NCI-H460 (cell line): ENCODE data around the gene CD226. TPM values are rescaled to one million over a fixed set of nuclear protein-coding genes. Genes with fewer than 3 reads are reported as not detected.
A peak's percentile ranks its signal among the peaks of the same experiment; 100 is the strongest.
"Not testable (repeated sequence)": the region's sequence is repeated elsewhere in the genome, so short reads cannot be mapped to it uniquely, and the experiment has no call there.

Experiments used
- DNase-seq: peaks from one replicate; pipeline ENCODE4 v3.0.0-alpha.2; 2016; ENCODE audit warnings: low read depth; ENCODE audit errors: extremely low read depth
- total RNA-seq: library from RNA; depleted of rRNA; stranded (reverse); fragments of >200 nt; shearing (Covaris generic); gene quantifications from 2 replicates; pipeline ENCODE4 v1.2.3, GENCODE V29; 2014

CD226 gene
- total RNA-seq, 1 experiment from 2014 or later = 45.5 TPM

- no peak for DNase-seq
Observed at GRCh38 chr18:69876490-69876889, 71.2 kb downstream of the CD226 start.

DNA sequence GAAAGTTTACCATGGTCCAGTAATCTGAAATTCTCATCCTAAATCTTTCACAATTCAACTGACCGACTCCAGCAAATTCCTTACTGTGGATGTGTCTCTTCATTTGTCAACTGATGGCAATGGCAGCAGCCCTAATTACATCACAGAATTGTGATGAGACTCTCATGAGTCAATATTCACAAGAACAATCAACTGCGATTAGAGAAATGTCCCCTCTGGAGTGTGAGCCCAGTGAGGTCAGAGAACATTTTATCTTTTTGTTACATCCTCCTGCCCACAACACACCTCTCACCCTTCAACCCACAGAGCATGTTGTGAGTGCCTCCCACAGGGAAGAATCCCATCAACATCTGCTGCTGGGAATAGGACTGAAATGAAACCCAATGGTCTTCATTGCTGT lies 73.6 kb downstream of the CD226 start:
- DNase-seq = peak; percentile 43

- no peak for DNase-seq
Observed at GRCh38 chr18:69872661-69873060, 75.0 kb downstream of the CD226 start.

- DNase-seq = no peak
Observed at GRCh38 chr18:69871363-69871762, 76.3 kb downstream of the CD226 start.

GRCh38 chr18:69870736-69871135 lies 76.9 kb downstream of the CD226 start:
- DNase-seq = no peak

GRCh38 chr18:69866212-69866611 lies 81.5 kb downstream of the CD226 start:
- no peak for DNase-seq

DNA sequence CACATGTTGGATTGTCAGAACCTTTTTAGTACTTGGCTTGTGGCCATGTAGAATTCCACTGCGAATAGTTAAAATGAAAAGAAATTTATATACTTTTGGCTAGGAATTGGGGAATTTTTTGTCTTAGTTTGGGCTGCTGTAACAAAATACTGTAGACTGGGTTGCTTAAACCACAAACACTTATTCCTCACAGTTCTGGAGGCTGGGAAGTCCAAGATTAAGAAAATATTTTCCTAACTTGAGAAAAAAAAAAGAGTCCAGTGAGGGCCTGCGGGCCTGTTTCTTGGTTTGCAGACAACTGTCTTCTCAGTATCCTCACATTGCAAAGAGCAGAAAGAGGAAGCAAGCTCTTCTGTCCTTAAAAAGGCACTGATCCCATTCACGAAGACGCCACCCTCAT lies 81.9 kb downstream of the CD226 start:
- no peak for DNase-seq

DNA sequence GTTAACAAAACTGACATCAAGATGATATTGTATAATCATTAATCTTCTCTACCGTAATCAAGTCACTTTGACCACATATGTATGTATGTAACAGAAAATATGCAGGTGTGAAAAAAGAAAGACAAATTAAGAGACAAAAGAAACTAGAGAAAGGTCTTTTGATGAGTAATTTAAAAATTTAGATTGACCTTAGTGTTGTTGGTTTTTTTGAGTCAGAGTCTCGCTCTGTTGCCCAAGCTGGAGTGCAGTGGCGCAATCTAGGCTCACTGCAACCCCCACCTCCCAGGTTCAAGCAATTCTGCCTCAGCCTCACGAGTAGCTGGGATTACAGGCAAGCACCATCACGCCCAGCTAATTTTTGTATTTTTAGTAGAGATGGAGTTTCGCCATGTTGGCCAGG lies 82.9 kb downstream of the CD226 start:
- not testable (repeated sequence) for DNase-seq

DNA sequence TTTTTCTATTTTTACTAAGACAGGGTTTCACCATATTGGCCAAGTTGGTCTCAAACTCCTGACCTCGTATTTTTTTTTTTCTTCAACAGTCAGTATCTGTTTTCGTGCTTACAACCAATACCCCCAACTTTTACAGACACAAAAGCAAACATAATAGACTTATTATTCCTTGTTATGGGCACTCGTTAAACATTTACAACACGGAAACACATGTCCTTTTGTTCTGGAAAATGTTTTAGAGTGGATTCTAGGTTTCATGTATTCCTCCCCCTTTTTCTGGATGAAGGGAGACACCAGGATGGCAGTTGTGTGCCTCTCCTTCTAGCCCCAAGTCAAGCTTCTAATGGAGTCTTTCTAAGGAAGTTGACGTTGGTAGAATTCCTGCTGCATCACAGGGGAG lies 88.8 kb downstream of the CD226 start:
- no peak for DNase-seq

DNA sequence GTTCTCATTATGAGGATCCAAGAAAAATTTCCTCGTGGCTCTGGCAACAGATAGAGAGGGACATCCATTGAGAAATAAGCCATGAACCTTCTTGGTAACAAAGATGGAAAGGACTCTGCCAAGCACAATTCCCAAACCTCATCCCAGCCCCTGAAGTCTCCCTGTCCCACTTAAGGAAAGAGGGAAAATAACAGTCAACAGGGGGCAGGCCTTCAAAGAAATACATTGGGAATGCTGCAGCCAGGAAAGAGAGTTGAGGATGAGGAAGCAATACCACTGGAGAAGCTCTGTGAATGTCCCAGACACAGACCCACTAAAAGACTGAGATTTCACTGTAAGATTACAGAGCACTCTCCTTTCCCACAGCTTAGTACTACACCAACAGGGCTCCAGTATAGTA lies 93.2 kb downstream of the CD226 start:
- no peak for DNase-seq

- DNase-seq = no peak
Observed at GRCh38 chr18:69853051-69853450, 94.6 kb downstream of the CD226 start.

GRCh38 chr18:69845593-69846506 lies 101.8 kb downstream of the CD226 start:
- peak; percentile 59 for DNase-seq

- no peak for DNase-seq
Observed at GRCh38 chr18:69844656-69845055, 103.0 kb downstream of the CD226 start.

- DNase-seq = no peak
Observed at GRCh38 chr18:69843015-69843414, 104.7 kb downstream of the CD226 start.

GRCh38 chr18:69841117-69841516 lies 106.6 kb downstream of the CD226 start:
- DNase-seq = no peak

- no peak for DNase-seq
Observed at GRCh38 chr18:69840445-69840844, 107.2 kb downstream of the CD226 start.

- no peak for DNase-seq
Observed at GRCh38 chr18:69840001-69840400, 107.7 kb downstream of the CD226 start.

DNA sequence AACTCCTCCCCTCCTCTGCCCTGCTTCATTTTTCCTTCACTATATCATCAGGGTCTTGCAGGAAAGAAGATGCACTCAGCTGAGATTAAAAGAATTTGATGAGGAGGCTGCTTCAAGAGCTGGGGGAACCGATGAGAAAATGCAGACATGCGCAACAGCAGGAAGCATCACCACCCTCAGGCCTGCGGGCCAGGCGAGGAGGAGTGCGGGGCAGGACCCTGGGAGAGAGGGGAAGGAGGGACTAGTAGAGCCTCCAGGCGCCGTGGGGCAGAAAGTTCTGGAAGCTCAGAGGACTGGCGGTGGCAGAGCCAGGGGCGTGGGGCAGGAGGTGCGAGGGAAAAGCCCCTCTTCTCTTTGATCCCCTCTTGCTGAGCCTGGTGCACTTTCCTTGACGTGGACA lies 108.2 kb downstream of the CD226 start:
- DNase-seq = no peak

DNA sequence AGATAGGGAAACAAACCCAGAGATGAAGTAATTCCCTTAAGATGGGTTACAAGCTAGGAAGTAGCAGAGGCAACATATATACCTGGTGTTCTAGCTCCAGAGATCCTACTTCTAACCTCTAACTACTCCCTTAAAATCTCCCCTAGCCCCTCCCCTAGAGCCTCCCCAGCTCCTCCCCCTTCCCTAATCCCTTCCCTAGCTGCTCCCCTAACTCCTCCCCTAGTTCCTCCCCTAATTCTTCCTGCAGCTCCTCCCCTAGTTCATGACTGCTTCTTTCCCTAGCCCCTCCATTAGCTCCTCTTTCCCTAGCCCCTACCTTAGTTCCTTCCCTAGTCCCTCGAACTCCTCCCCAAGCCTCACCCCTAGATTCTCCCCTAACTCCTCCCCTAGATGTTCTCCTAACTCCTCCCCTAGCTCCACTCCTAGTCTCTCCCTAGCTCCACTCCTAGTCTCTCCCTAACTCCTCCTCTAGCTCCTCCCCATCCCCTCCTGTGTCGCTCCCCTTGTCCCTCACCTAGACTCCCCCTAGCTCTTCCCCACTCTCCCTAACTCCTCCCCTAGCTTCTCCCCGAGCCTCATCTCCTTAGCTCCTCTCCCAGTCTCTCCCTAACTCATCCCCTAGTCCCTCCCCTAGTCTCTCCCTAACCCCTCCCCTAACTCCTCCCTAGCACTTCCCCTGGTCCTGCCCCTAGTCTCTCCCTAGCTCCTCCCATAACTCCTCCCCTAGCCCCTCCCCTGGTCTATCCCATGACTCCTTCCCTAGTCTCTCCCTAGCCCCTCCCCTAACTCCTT lies 108.9 kb downstream of the CD226 start:
- DNase-seq = peak; percentile 15

- DNase-seq = no peak
Observed at GRCh38 chr18:69838003-69838402, 109.7 kb downstream of the CD226 start.

DNA sequence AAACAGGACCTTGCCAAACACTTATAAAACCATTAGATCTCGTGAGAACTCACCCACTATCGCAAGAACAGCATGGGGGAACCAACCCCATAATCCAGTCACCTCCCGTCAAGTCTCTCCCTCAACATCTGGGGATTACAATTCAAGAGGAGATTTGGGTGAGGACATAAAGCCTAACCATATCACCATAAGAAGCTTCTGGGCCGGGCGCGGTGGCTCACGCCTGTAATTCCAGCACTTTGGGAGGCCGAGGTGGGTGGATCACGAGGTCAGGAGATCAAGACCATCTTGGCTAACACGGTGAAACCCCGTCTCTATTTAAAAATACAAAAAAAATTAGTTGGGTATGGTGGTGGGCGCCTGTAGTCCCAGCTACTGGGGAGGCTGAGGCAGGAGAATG lies 112.7 kb downstream of the CD226 start:
- DNase-seq = not testable (repeated sequence)

- no peak for DNase-seq
Observed at GRCh38 chr18:69830189-69830588, 117.5 kb downstream of the CD226 start.
